Activated T-cell treated with anti-CD3 and anti-CD28 coated beads, Interleukin-2, amount 50 U/mL, for 24 hours (primary cell): ENCODE data around the gene NKPD1.

ENCODE experiments used
- DNase-seq: peaks from one replicate; pipeline ENCODE4 v3.0.0-alpha.2; 2020
- H3K27ac Mint-ChIP-seq: 2 replicates; pipeline ENCODE4 v1.8.0; 2020; ENCODE audit warnings: mild to moderate bottlenecking, mixed read lengths
- H3K27me3 Mint-ChIP-seq: 2 replicates; pipeline ENCODE4 v1.8.0; 2020; ENCODE audit warnings: mixed read lengths
- H3K36me3 Mint-ChIP-seq: 2 replicates; pipeline ENCODE4 v1.8.0; 2020; ENCODE audit warnings: low read depth, mixed read lengths
- H3K4me1 Mint-ChIP-seq: 2 replicates; pipeline ENCODE4 v1.8.0; 2020; ENCODE audit warnings: low read depth, mixed read lengths
- H3K4me3 Mint-ChIP-seq: 2 replicates; pipeline ENCODE4 v1.8.0; 2020; ENCODE audit warnings: mild to moderate bottlenecking, moderate library complexity, mixed read lengths
- H3K9me3 Mint-ChIP-seq: 2 replicates; pipeline ENCODE4 v1.8.0; 2020; ENCODE audit warnings: mixed read lengths

Gene NKPD1

GRCh38 chr19:45153339-45154063 lies 7.3 kb downstream of the NKPD1 start:
- H3K27me3 Mint-ChIP-seq, result peaks cover 46% of the 10 kb centered on the region
- H3K4me1 Mint-ChIP-seq, result peaks cover 24% of the 10 kb centered on the region
- H3K4me3 Mint-ChIP-seq, result peak overlapping the region; percentile 57
- peaks cover 2% of the 10 kb centered on the region for H3K36me3 Mint-ChIP-seq
- H3K9me3 Mint-ChIP-seq, result peaks cover 4% of the 10 kb centered on the region
- H3K27ac Mint-ChIP-seq, result peak overlapping the region; percentile 79
- peak; percentile 68 for DNase-seq

GRCh38 chr19:45152504-45153338 lies 8.1 kb downstream of the NKPD1 start:
- peaks cover 42% of the 10 kb centered on the region for H3K27me3 Mint-ChIP-seq
- peak overlapping the region; percentile 57 for H3K4me3 Mint-ChIP-seq

GRCh38 chr19:45151821-45152503 lies 8.8 kb downstream of the NKPD1 start:
- DNase-seq, result no peak
- Mint-ChIP-seq H3K4me1 (peaks cover 24% of the 10 kb centered on the region), H3K27ac (peak overlapping the region; percentile 47)

More at GRCh38 chr19:45152504-45153338, 8.1 kb downstream of the NKPD1 start:
- Mint-ChIP-seq H3K9me3 (peaks cover 4% of the 10 kb centered on the region), H3K27ac (peak overlapping the region; percentile 75), H3K4me1 (peaks cover 24% of the 10 kb centered on the region), H3K36me3 (peaks cover 4% of the 10 kb centered on the region)
- peak; percentile 71 for DNase-seq

GRCh38 chr19:45151320-45151719 lies 9.5 kb downstream of the NKPD1 start:
- no peak for DNase-seq

More at GRCh38 chr19:45151821-45152503, 8.8 kb downstream of the NKPD1 start:
- Mint-ChIP-seq H3K9me3 (peaks cover 4% of the 10 kb centered on the region), H3K36me3 (peaks cover 8% of the 10 kb centered on the region), H3K4me3 (no peak overlapping the region), H3K27me3 (peaks cover 38% of the 10 kb centered on the region)

GRCh38 chr19:45150751-45151281 lies 10.0 kb downstream of the NKPD1 start:
- Mint-ChIP-seq H3K4me3 (no peak overlapping the region), H3K27me3 (peaks cover 37% of the 10 kb centered on the region), H3K36me3 (peaks cover 15% of the 10 kb centered on the region), H3K27ac (no peak overlapping the region), H3K4me1 (peaks cover 24% of the 10 kb centered on the region), H3K9me3 (peaks cover 4% of the 10 kb centered on the region)
- DNase-seq, result no peak

More at GRCh38 chr19:45151320-45151719, 9.5 kb downstream of the NKPD1 start:
- no peak overlapping the region for H3K4me3 Mint-ChIP-seq
- H3K4me1 Mint-ChIP-seq, result peaks cover 24% of the 10 kb centered on the region
- H3K27ac Mint-ChIP-seq, result peak overlapping the region; percentile 47
- H3K9me3 Mint-ChIP-seq, result peaks cover 4% of the 10 kb centered on the region
- peaks cover 37% of the 10 kb centered on the region for H3K27me3 Mint-ChIP-seq
- H3K36me3 Mint-ChIP-seq, result peaks cover 11% of the 10 kb centered on the region

- Mint-ChIP-seq H3K9me3 (peaks cover 4% of the 10 kb centered on the region), H3K4me3 (no peak overlapping the region), H3K27me3 (peaks cover 31% of the 10 kb centered on the region), H3K36me3 (peaks cover 15% of the 10 kb centered on the region), H3K27ac (no peak overlapping the region), H3K4me1 (peaks cover 24% of the 10 kb centered on the region)
- DNase-seq, result no peak
These were observed 10.6 kb downstream of the NKPD1 start for GRCh38 chr19:45150180-45150579.

- peaks cover 17% of the 10 kb centered on the region for H3K36me3 Mint-ChIP-seq
These were observed 11.7 kb downstream of the NKPD1 start for GRCh38 chr19:45149129-45149528.

GRCh38 chr19:45147835-45148676 lies 12.7 kb downstream of the NKPD1 start:
- H3K4me3 Mint-ChIP-seq, result no peak overlapping the region
- peaks cover 18% of the 10 kb centered on the region for H3K27me3 Mint-ChIP-seq
- H3K9me3 Mint-ChIP-seq, result peaks cover 4% of the 10 kb centered on the region
- H3K36me3 Mint-ChIP-seq, result peaks cover 22% of the 10 kb centered on the region
- H3K27ac Mint-ChIP-seq, result no peak overlapping the region
- DNase-seq, result no peak
- H3K4me1 Mint-ChIP-seq, result peaks cover 15% of the 10 kb centered on the region

More at GRCh38 chr19:45149129-45149528, 11.7 kb downstream of the NKPD1 start:
- Mint-ChIP-seq H3K9me3 (peaks cover 4% of the 10 kb centered on the region), H3K4me3 (no peak overlapping the region), H3K4me1 (peaks cover 20% of the 10 kb centered on the region), H3K27ac (no peak overlapping the region), H3K27me3 (peaks cover 24% of the 10 kb centered on the region)
- DNase-seq, result no peak

GRCh38 chr19:45146741-45147205 lies 14.0 kb downstream of the NKPD1 start:
- peaks cover 12% of the 10 kb centered on the region for H3K4me1 Mint-ChIP-seq

GRCh38 chr19:45146251-45146650 lies 14.5 kb downstream of the NKPD1 start:
- no peak for DNase-seq
- Mint-ChIP-seq H3K4me1 (peaks cover 7% of the 10 kb centered on the region), H3K36me3 (peaks cover 34% of the 10 kb centered on the region), H3K27ac (no peak overlapping the region), H3K4me3 (no peak overlapping the region), H3K27me3 (peaks cover 2% of the 10 kb centered on the region), H3K9me3 (no peaks in the 10 kb centered on the region)

More at GRCh38 chr19:45146741-45147205, 14.0 kb downstream of the NKPD1 start:
- H3K27ac Mint-ChIP-seq, result no peak overlapping the region
- peaks cover 8% of the 10 kb centered on the region for H3K27me3 Mint-ChIP-seq
- no peak overlapping the region for H3K4me3 Mint-ChIP-seq
- no peak for DNase-seq
- H3K9me3 Mint-ChIP-seq, result no peaks in the 10 kb centered on the region
- peaks cover 29% of the 10 kb centered on the region for H3K36me3 Mint-ChIP-seq

GRCh38 chr19:45145270-45146189 lies 15.3 kb downstream of the NKPD1 start:
- H3K9me3 Mint-ChIP-seq, result no peaks in the 10 kb centered on the region
- H3K36me3 Mint-ChIP-seq, result peaks cover 40% of the 10 kb centered on the region
- H3K27ac Mint-ChIP-seq, result no peak overlapping the region
- DNase-seq, result no peak
- no peak overlapping the region for H3K4me3 Mint-ChIP-seq
- no peaks in the 10 kb centered on the region for H3K27me3 Mint-ChIP-seq
- peaks cover 7% of the 10 kb centered on the region for H3K4me1 Mint-ChIP-seq

- Mint-ChIP-seq H3K4me3 (no peak overlapping the region), H3K27ac (no peak overlapping the region), H3K4me1 (peaks cover 7% of the 10 kb centered on the region)
These were observed 16.1 kb downstream of the NKPD1 start for GRCh38 chr19:45144431-45145269.

More at GRCh38 chr19:45144431-45145269, 16.1 kb downstream of the NKPD1 start:
- DNase-seq, result no peak
- H3K27me3 Mint-ChIP-seq, result no peaks in the 10 kb centered on the region
- no peaks in the 10 kb centered on the region for H3K9me3 Mint-ChIP-seq
- H3K36me3 Mint-ChIP-seq, result peaks cover 43% of the 10 kb centered on the region
